ENCODE data around the gene PET100. TPM values are rescaled to one million over a fixed set of nuclear protein-coding genes. Genes with fewer than 3 reads are reported as not detected.

PET100 gene
- 6.0 and 8.0 TPM in 2 replicates for total RNA-seq

GRCh38 chr19:7629347-7630054 is at the start of gene PET100, which contains the start of gene XAB2:
Gene PET100 (plus strand): TSS chr19:7629793. CDS start chr19:7629834, 41 bp downstream.
Gene XAB2 (minus strand): TSS chr19:7629545. CDS start chr19:7629527, 18 bp downstream.

GRCh38 chr19:7595466-7596133 is 34.0 kb upstream of the PET100 start, which contains the start of gene CAMSAP3:
Gene CAMSAP3 (plus strand): TSS chr19:7595863. CDS start chr19:7596003, 140 bp downstream.

GRCh38 chr19:7633698-7634097 is 4.1 kb downstream of the PET100 start, which contains the start of gene PCP2:
Gene PCP2 (minus strand): TSS chr19:7633719. CDS start chr19:7633457, 262 bp downstream.

DNA sequence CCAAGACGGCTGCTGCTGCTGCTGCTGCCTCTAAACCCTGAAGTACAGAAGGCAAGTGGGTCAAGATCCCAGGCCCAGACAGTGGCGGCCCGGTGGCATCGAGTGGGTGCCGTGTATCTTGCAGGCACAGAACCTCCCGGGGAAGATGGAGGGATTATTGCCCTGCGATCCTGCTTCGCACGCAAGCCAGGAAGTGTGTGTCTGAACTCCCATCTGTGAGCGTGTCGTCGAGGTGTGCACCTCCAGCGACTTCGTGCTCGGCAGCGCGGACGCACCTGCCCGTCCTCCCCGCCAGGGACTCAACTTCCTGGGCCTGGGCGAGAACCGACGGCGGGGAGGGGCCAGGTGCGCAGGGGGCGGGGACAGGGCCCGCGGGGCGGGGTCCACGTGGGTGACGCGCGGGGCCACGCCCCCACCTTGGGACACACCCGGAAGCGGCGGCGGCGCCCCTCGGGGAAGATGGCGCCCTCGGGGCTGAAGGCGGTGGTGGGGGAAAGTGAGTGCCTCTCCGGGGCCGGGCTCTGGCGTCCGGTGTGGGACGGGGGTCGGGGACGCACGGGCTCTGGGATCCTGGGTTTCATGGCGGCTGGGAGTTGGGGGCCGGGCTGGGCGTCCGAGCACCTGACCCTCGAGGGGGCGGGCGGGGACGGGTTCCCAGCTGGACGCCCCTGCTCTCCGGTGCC is 7.2 kb downstream of the PET100 start, which contains the start of gene STXBP2:
Gene STXBP2 (plus strand): TSS at position 420 of the 683 bp plus-strand sequence. CDS start 40 bp downstream, at position 460.

GRCh38 chr19:7668842-7669241 is 39.2 kb downstream of the PET100 start, which contains the start of gene RETN:
Gene RETN (plus strand): TSS chr19:7669049. CDS start chr19:7669327, 278 bp downstream.

GRCh38 chr19:7676854-7677253 is 47.3 kb downstream of the PET100 start, which contains the start of gene MCEMP1:
Gene MCEMP1 (plus strand): TSS chr19:7677090. CDS start chr19:7677121, 31 bp downstream.

DNA sequence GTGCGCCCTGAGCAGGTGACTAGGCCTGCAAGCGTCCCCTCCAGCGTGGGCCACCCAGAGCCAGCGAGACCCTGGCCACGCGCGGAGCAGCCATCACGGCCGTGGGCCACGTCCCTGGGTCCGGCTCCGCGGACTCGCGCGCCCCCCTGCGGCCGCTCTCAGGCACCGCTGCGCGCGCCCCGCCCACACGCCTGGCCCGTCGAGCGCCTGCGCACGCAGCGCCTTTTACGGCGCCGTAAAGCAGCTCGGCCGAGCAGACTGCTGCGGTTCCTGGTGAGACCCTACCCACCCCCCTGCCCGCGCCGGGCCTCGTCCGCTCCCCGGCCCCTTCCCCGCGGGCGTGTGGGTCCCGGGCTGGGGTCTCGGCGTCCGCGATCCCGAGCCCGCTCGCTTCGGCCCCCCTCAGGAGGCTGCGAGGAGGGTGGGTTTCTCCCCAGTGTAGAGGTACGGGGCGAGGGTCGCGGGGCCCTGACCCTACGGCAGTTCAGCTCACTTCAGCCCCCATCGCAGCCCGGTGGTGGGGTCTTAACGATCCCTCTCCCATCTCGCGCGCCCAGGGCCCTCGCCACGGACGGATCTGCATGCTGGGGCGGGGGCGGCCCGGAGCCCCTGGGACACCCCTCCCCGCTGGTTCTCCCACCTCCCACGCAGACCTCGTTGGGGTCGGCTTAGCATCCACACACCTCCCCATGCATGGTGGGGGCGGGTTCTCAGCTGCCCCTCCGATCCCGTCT is 51.2 kb downstream of the PET100 start, which contains the start of gene TRAPPC5:
Gene TRAPPC5 (plus strand): TSS at position 228 of the 734 bp plus-strand sequence. CDS start 1,421 bp downstream, outside the sequence.

Other genes starting within 250 kb of the PET100 start
- 2.4 and 2.6 TPM in 2 replicates for gene PEX11G, start 140.8 kb upstream of the PET100 start, total RNA-seq
- 9.8 and 17.8 TPM in 2 replicates for gene ZNF358, start 113.7 kb upstream of the PET100 start, total RNA-seq
- gene MCOLN1, start 107.2 kb upstream of the PET100 start, total RNA-seq = 1.9 and 5.3 TPM in 2 replicates
- 63.5 and 87.2 TPM in 2 replicates for gene PNPLA6, start 94.1 kb upstream of the PET100 start, total RNA-seq
- 3.8 and 12.3 TPM in 2 replicates for gene CAMSAP3, start 33.9 kb upstream of the PET100 start, total RNA-seq
- 22.4 and 31.8 TPM in 2 replicates for gene XAB2, start 248 bp upstream of the PET100 start, total RNA-seq
- gene PCP2, start 3.9 kb downstream of the PET100 start, total RNA-seq = not detected in 2 replicates
- gene STXBP2, start 7.3 kb downstream of the PET100 start, total RNA-seq = 47.5 and 57.6 TPM in 2 replicates
- not detected in 2 replicates for gene RETN, start 39.3 kb downstream of the PET100 start, total RNA-seq
- not detected in 2 replicates for gene MCEMP1, start 47.3 kb downstream of the PET100 start, total RNA-seq
- 74.0 and 75.9 TPM in 2 replicates for gene TRAPPC5, start 51.0 kb downstream of the PET100 start, total RNA-seq
- not detected in 2 replicates for gene FCER2, start 72.3 kb downstream of the PET100 start, total RNA-seq
- not detected in 2 replicates for gene CLEC4G, start 102.3 kb downstream of the PET100 start, total RNA-seq
- gene CD209, start 117.7 kb downstream of the PET100 start, total RNA-seq = not detected in 2 replicates
- not detected in 2 replicates for gene CLEC4M, start 133.4 kb downstream of the PET100 start, total RNA-seq
- gene EVI5L, start 200.4 kb downstream of the PET100 start, total RNA-seq = 12.0 and 12.1 TPM in 2 replicates
- gene PRR36, start 244.6 kb downstream of the PET100 start, total RNA-seq = under 0.01 TPM in 1 of 2 replicates, not detected in the other

Data from tracheal epithelial cell (primary cell).